ENCODE results near the gene PLA2G6. TPM values are rescaled to one million over a fixed set of nuclear protein-coding genes. Genes with fewer than 3 reads are reported as not detected.

The PLA2G6 gene
- polyA plus RNA-seq, 2 of the 4 experiments (the other 2 are of a cell fraction): 7.4 to 7.6 TPM

- FAIRE-seq (no peak), DNase-seq (ENCODE audit: low read depth in 1 of 2, low spot score in 1 of 2) (no peak), ATAC-seq (peak in 1 of 2 experiments; percentile 2; a peak in 2 of 6 replicates)
- Histone ChIP-seq H3K27ac (peak overlapping the region; percentile 80 to 95), H3K4me2 (no peak overlapping the region), H3K9me3 (no peaks in the 10 kb centered on the region), H3K4me3 (no peak overlapping the region), H3K4me1 (peaks cover 59% of the 10 kb centered on the region)
- CTCF ChIA-PET: interaction anchor here (1.1 to 1.5 kb wide), 2 partner anchors 8 to 118 kb away, joined by 3 to 5 read pairs; no protein-coding TSS in a partner anchor
- 77% methylated on average over 11 of the region's 22 CpGs for WGBS (ENCODE audit: missing lambda C conversion rate)
- POLR2A ChIA-PET: no interaction called here
- TF ChIP-seq BHLHE40 (IDR thresholded peaks at IDR 0.05; ENCODE audit: low read depth, low read length) (no peak), MYC (IDR thresholded peaks at IDR 0.05; ENCODE audit: borderline replicate concordance, low read length) (no peak), CTCF (IDR thresholded peaks at IDR 0.05) (no peak), HEYL (CRISPR knock-in tag; IDR thresholded peaks at IDR 0.05) (no peak), POLR2A (IDR thresholded peaks at IDR 0.05; ENCODE audit: low read length) (no peak), CHD4 (IDR thresholded peaks at IDR 0.05; ENCODE audit: borderline replicate concordance) (no peak), FOSL2 (IDR thresholded peaks at IDR 0.05) (no peak), FOSL2 (CRISPR knock-in tag; IDR thresholded peaks at IDR 0.05) (no peak), ZSCAN20 (CRISPR knock-in tag; IDR thresholded peaks at IDR 0.05) (no peak), FOSB (CRISPR knock-in tag; IDR thresholded peaks at IDR 0.05) (no peak), POLR2AphosphoS2 (conservative IDR thresholded peaks at IDR 0.05; ENCODE audit: low read length) (no peak), ESRRA (IDR thresholded peaks at IDR 0.05; ENCODE audit: borderline replicate concordance, low read length) (no peak), EHF (CRISPR knock-in tag; IDR thresholded peaks at IDR 0.05) (no peak), SREBF2 (IDR thresholded peaks at IDR 0.05) (no peak), RAD21 (conservative IDR thresholded peaks at IDR 0.05 in 1 of 2, IDR thresholded peaks at IDR 0.05 in 1 of 2) (no peak)
- TF ChIP-seq, protein P1, sequence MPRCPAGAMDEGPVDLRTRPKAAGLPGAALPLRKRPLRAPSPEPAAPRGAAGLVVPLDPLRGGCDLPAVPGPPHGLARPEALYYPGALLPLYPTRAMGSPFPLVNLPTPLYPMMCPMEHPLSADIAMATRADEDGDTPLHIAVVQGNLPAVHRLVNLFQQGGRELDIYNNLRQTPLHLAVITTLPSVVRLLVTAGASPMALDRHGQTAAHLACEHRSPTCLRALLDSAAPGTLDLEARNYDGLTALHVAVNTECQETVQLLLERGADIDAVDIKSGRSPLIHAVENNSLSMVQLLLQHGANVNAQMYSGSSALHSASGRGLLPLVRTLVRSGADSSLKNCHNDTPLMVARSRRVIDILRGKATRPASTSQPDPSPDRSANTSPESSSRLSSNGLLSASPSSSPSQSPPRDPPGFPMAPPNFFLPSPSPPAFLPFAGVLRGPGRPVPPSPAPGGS (IDR thresholded peaks at IDR 0.05): no peak
- TF ChIP-seq, protein P2, sequence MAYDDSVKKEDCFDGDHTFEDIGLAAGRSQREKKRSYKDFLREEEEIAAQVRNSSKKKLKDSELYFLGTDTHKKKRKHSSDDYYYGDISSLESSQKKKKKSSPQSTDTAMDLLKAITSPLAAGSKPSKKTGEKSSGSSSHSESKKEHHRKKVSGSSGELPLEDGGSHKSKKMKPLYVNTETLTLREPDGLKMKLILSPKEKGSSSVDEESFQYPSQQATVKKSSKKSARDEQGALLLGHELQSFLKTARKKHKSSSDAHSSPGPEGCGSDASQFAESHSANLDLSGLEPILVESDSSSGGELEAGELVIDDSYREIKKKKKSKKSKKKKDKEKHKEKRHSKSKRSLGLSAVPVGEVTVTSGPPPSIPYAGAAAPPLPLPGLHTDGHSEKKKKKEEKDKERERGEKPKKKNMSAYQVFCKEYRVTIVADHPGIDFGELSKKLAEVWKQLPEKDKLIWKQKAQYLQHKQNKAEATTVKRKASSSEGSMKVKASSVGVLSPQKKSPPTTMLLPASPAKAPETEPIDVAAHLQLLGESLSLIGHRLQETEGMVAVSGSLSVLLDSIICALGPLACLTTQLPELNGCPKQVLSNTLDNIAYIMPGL (CRISPR knock-in tag; IDR thresholded peaks at IDR 0.05; ENCODE audit: borderline replicate concordance): no peak
- TF ChIP-seq, protein P3, sequence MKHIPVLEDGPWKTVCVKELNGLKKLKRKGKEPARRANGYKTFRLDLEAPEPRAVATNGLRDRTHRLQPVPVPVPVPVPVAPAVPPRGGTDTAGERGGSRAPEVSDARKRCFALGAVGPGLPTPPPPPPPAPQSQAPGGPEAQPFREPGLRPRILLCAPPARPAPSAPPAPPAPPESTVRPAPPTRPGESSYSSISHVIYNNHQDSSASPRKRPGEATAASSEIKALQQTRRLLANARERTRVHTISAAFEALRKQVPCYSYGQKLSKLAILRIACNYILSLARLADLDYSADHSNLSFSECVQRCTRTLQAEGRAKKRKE (CRISPR knock-in tag; IDR thresholded peaks at IDR 0.05; ENCODE audit: low read depth): no peak
- TF ChIP-seq, protein P4, sequence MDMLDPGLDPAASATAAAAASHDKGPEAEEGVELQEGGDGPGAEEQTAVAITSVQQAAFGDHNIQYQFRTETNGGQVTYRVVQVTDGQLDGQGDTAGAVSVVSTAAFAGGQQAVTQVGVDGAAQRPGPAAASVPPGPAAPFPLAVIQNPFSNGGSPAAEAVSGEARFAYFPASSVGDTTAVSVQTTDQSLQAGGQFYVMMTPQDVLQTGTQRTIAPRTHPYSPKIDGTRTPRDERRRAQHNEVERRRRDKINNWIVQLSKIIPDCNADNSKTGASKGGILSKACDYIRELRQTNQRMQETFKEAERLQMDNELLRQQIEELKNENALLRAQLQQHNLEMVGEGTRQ (IDR thresholded peaks at IDR 0.05): no peak
These were observed 39.2 kb upstream of the PLA2G6 start for GRCh38 chr22:38220653-38221386.

DNA sequence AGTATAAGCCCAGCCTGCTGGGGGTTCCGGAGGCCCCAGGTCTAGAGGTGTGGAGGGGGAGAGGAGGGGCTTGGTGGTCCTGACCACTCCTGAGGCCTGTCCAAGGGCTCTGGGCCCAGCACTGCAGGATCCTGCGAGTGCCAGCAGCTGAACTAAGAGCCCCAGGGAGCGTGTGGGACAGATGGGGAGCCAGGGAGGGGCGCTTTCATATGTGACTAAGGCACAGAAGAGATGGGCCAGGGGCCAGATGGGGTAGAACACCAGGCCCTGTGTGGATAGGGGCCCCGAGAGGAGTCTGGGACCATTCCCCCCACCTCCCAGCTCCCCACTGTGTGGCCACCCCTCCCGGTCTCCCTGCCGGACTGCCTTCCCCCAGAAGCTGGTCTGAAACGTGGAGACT lies 38.5 kb upstream of the PLA2G6 start:
- H3K9me3 ChIP-seq: no peaks in the 10 kb centered on the region
- H3K4me3 ChIP-seq: no peak overlapping the region
- H3K4me1 ChIP-seq: peaks cover 63% of the 10 kb centered on the region
- ChIA-PET POLR2A (interaction anchor here (1.9 kb wide), 1 partner anchor 8 kb away, joined by 7 read pairs; no protein-coding TSS in a partner anchor), CTCF (interaction anchor here (0.5 to 1.5 kb wide), 3 partner anchors 9 to 119 kb away, joined by 3 to 5 read pairs (median 3); no protein-coding TSS in a partner anchor)
- ATAC-seq (no peak), FAIRE-seq (no peak), DNase-seq (ENCODE audit: low read depth in 1 of 2, low spot score in 1 of 2) (no peak)
- peak overlapping the region; percentile 80 to 95 for H3K27ac ChIP-seq
- H3K4me2 ChIP-seq: no peak overlapping the region
- 77% methylated on average over 6 of the region's 8 CpGs for WGBS (ENCODE audit: missing lambda C conversion rate)
- TF ChIP-seq FOXS1 (CRISPR knock-in tag; IDR thresholded peaks at IDR 0.05) (no peak), FOSB (CRISPR knock-in tag; IDR thresholded peaks at IDR 0.05) (no peak), RFX5 (IDR thresholded peaks at IDR 0.05) (no peak), TP53 (CRISPR knock-in tag; IDR thresholded peaks at IDR 0.05) (no peak), PHF8 (IDR thresholded peaks at IDR 0.05; ENCODE audit: borderline replicate concordance, low read depth) (no peak), CBX2 (IDR thresholded peaks at IDR 0.05; ENCODE audit: borderline replicate concordance, low read depth) (no peak), RCOR1 (IDR thresholded peaks at IDR 0.05; ENCODE audit: low read depth, low read length) (no peak), MAZ (IDR thresholded peaks at IDR 0.05; ENCODE audit: borderline replicate concordance, low read depth, low read length) (no peak), ESRRA (IDR thresholded peaks at IDR 0.05; ENCODE audit: borderline replicate concordance, low read length) (no peak)
- TF ChIP-seq, protein P1 (IDR thresholded peaks at IDR 0.05): no peak
